Caco-2 (cell line): ENCODE data around the gene COX10. TPM values are rescaled to one million over a fixed set of nuclear protein-coding genes. Genes with fewer than 3 reads are reported as not detected.

Experiments
- BruUV-seq: library from RNA; stranded (reverse); fragments of 400-500 nt; replicated peaks from 2 replicates; lab custom pipeline; 2021; lab: Mats Ljungman, UMichigan
- CTCF ChIA-PET: fragments of 300-600 bp; sonication (Branson Sonifier 250); formaldehyde crosslinking; loops from one replicate; lab custom pipeline; 2022; ENCODE audit warnings: antibody characterized with exemption; lab: Charles Lee
- POLR2A ChIA-PET: fragments of 300-600 bp; sonication (Branson Sonifier 250); formaldehyde crosslinking; loops from one replicate; lab custom pipeline; 2022; ENCODE audit warnings: antibody characterized with exemption; lab: Charles Lee
- DNase-seq, 2 experiments: peaks; one replicate each; pipeline versions ENCODE4 v3.0.0 to v3.0.0-alpha.2; 2020 to 2022
- H3K27me3 ChIP-seq: replicated peaks from 2 replicates; pipeline ENCODE4 v1.6.0; 2011; ENCODE audit warnings: low read length; ENCODE audit not compliant: control insufficient read depth, insufficient read depth
- H3K36me3 ChIP-seq: 2 replicates; pipeline ENCODE4 v1.5.1; 2011; ENCODE audit warnings: low read length; ENCODE audit not compliant: control insufficient read depth, insufficient read depth
- H3K4me1 ChIP-seq: fragments of 250-450 bp; sonication (Bioruptor Pico); 2 replicates; pipeline ENCODE4 v1.5.1; 2020; ENCODE audit warnings: mild to moderate bottlenecking
- H3K4me3 ChIP-seq: 2 replicates; pipeline ENCODE4 v1.5.1; 2011; ENCODE audit warnings: low read depth, mild to moderate bottlenecking, control low read depth, low read length
- H3K9me3 ChIP-seq: fragments of 250-450 bp; sonication (Bioruptor Pico); 2 replicates; pipeline ENCODE4 v1.5.1; 2020; ENCODE audit warnings: mild to moderate bottlenecking, moderate library complexity
- H3K27ac Mint-ChIP-seq: one replicate; pipeline ENCODE4 v1.8.0; 2022; ENCODE audit warnings: mixed read lengths; ENCODE audit not compliant: unreplicated experiment
- H3K27me3 Mint-ChIP-seq: one replicate; pipeline ENCODE4 v1.8.0; 2022; ENCODE audit warnings: mixed read lengths; ENCODE audit not compliant: insufficient read depth, unreplicated experiment
- H3K36me3 Mint-ChIP-seq: one replicate; pipeline ENCODE4 v1.8.0; 2022; ENCODE audit warnings: mild to moderate bottlenecking, mixed read lengths; ENCODE audit not compliant: insufficient read depth, unreplicated experiment
- H3K4me1 Mint-ChIP-seq: one replicate; pipeline ENCODE4 v1.8.0; 2022; ENCODE audit warnings: low read depth, mixed read lengths; ENCODE audit not compliant: unreplicated experiment
- H3K4me3 Mint-ChIP-seq: one replicate; pipeline ENCODE4 v1.8.0; 2022; ENCODE audit warnings: mild to moderate bottlenecking, moderate library complexity, mixed read lengths; ENCODE audit not compliant: unreplicated experiment
- H3K9me3 Mint-ChIP-seq: one replicate; pipeline ENCODE4 v1.8.0; 2022; ENCODE audit warnings: mixed read lengths; ENCODE audit not compliant: unreplicated experiment
- CTCF ChIP-seq, 2 experiments: fragments of 200-600 bp in 1 of 2; IDR thresholded peaks; 1 replicate in 1 of 2; 2 replicates in 1 of 2; pipeline versions ENCODE4 v1.5.1 to v1.8.0; 2011 to 2022; ENCODE audit warnings: antibody characterized with exemption in 1 of 2, control low read depth in 1 of 2, inconsistent platforms in 1 of 2, low read depth in 1 of 2, low read length in 1 of 2, mild to moderate bottlenecking in 1 of 2, moderate library complexity in 1 of 2; ENCODE audit not compliant: insufficient read depth in 1 of 2, severe bottlenecking in 1 of 2, unreplicated experiment in 1 of 2
- intact Hi-C: fragments of 100-400 bp; cut with micrococcal nuclease; formaldehyde crosslinking; loops from one replicate; pipeline ENCODE4 v1.10.0; 2022; ENCODE audit not compliant: unreplicated experiment
- total RNA-seq: library from RNA; stranded (reverse); gene quantifications from 2 replicates; pipeline ENCODE4 v1.2.3, GENCODE V29; 2022

The COX10 gene
- total RNA-seq, 1 experiment from 2014 or later, result 13.5 TPM

- H3K4me3 Mint-ChIP-seq, result no peak overlapping the region
- no peaks in the 10 kb centered on the region for H3K4me1 Mint-ChIP-seq
- H3K27me3 Mint-ChIP-seq, result no peaks in the 10 kb centered on the region
- H3K9me3 Mint-ChIP-seq, result no peaks in the 10 kb centered on the region
- ChIA-PET POLR2A (no interaction called here), CTCF (no interaction called here)
- H3K27ac Mint-ChIP-seq, result no peak overlapping the region
- DNase-seq, result no peak
- peaks cover 9% of the 10 kb centered on the region for H3K36me3 Mint-ChIP-seq
- Histone ChIP-seq H3K36me3 (no peaks in the 10 kb centered on the region; the same call in 1 of the 2 replicates), H3K9me3 (no peaks in the 10 kb centered on the region), H3K4me3 (no peak overlapping the region), H3K27me3 (no peaks in the 10 kb centered on the region), H3K4me1 (no peaks in the 10 kb centered on the region)
- intact Hi-C loops, result no loop called here
- TF ChIP-seq CTCF (IDR thresholded peaks at IDR 0.05; ENCODE audit: insufficient read depth in 1 of 2, low read depth in 1 of 2, low read length in 1 of 2, severe bottlenecking in 1 of 2, unreplicated experiment in 1 of 2), result no peak
- BruUV-seq, result no TSS peak
Observed at GRCh38 chr17:14057591-14057990, 11.7 kb upstream of the COX10 start.

- CTCF ChIA-PET, result no interaction called here
- BruUV-seq, result no TSS peak
- Mint-ChIP-seq H3K4me3 (no peak overlapping the region), H3K9me3 (no peaks in the 10 kb centered on the region), H3K27ac (no peak overlapping the region), H3K36me3 (peaks cover 9% of the 10 kb centered on the region), H3K27me3 (no peaks in the 10 kb centered on the region), H3K4me1 (no peaks in the 10 kb centered on the region)
- no peak overlapping the region for H3K4me3 ChIP-seq
- intact Hi-C loops, result no loop called here
- no peaks in the 10 kb centered on the region for H3K4me1 ChIP-seq
- POLR2A ChIA-PET, result no interaction called here
- no peak for DNase-seq
- no peaks in the 10 kb centered on the region for H3K9me3 ChIP-seq
- H3K27me3 ChIP-seq, result no peaks in the 10 kb centered on the region
- no peaks in the 10 kb centered on the region; the same call in 1 of the 2 replicates for H3K36me3 ChIP-seq
- TF ChIP-seq CTCF (IDR thresholded peaks at IDR 0.05; ENCODE audit: insufficient read depth in 1 of 2, low read depth in 1 of 2, low read length in 1 of 2, severe bottlenecking in 1 of 2, unreplicated experiment in 1 of 2), result no peak
Observed at GRCh38 chr17:14058051-14058450, 11.3 kb upstream of the COX10 start.

- Histone ChIP-seq H3K4me1 (no peaks in the 10 kb centered on the region), H3K36me3 (no peaks in the 10 kb centered on the region; the same call in 1 of the 2 replicates), H3K27me3 (no peaks in the 10 kb centered on the region), H3K4me3 (no peak overlapping the region), H3K9me3 (no peaks in the 10 kb centered on the region)
- DNase-seq, result no peak
- CTCF ChIA-PET, result no interaction called here
- no peaks in the 10 kb centered on the region for H3K9me3 Mint-ChIP-seq
- H3K36me3 Mint-ChIP-seq, result peaks cover 8% of the 10 kb centered on the region
- intact Hi-C loops, result no loop called here
- BruUV-seq, result no TSS peak
- H3K27me3 Mint-ChIP-seq, result no peaks in the 10 kb centered on the region
- H3K4me3 Mint-ChIP-seq, result no peak overlapping the region
- H3K27ac Mint-ChIP-seq, result no peak overlapping the region
- no peaks in the 10 kb centered on the region for H3K4me1 Mint-ChIP-seq
- POLR2A ChIA-PET, result no interaction called here
- TF ChIP-seq CTCF (IDR thresholded peaks at IDR 0.05; ENCODE audit: insufficient read depth in 1 of 2, low read depth in 1 of 2, low read length in 1 of 2, severe bottlenecking in 1 of 2, unreplicated experiment in 1 of 2), result no peak
Observed at GRCh38 chr17:14060706-14061105, 8.6 kb upstream of the COX10 start.
